ENCODE results near the gene TRIL.

Gene TRIL

DNA sequence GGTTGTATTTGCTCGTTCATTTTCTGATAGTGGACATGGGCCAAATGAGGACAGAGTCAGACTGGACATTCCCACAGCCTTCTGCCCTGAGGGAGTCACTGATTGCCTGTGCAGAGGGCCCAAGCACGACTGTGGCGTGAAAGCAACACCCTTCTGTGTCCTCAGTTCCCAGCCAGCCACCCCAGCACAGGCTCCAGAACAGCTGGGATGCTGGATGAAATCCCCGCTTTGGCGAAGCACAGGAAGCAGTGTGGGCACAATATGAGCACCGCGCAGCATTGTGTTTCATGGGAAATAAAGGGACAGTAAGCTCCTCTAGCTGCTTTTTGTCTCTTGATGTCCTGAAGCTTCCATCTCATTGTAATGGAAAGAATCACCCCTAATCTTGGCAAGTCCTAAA, 20.5 kb downstream of the TRIL start:
- no peak for DNase-seq

DNA sequence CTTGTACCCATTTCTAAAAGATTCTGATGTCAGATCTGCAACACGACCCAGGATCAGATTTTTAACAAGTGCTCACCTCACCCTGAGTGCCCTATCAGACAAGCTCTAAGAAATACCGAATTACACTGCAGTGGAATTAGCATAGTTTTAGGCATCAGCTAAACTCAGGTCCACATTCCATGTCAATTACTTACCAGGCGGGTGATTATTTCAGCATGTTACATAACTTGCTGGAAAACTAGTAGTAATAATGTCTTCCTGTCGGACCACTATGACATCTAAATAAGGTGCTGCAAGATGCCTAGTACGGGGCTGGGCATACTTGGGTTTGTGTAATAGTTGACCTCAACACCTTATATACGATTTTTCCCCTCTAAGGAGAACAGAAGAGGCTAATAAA, 21.0 kb downstream of the TRIL start:
- no peak for DNase-seq

DNA sequence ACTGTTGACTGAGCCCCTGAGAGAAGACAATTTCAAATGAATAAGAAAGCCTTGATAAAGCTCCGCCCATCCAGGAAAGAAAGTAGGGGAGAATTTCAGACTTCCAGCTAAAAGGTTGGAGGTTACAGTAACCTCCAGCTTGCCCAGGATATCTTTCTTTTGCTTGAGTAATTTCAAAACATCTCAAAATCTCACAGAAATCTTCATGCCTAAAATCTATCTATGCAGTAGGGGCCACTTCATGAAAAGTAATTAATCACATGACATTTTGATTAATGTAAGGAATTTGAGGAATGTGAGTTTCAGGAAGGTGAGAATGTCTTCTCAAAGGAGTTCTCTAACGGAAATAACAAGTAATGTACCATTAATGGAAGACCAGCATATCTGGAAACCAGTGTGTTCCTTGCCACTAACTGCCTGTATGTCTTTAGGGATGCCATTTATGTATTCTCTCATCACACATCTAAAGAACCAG, 24.2 kb downstream of the TRIL start:
- DNase-seq, result no peak

DNA sequence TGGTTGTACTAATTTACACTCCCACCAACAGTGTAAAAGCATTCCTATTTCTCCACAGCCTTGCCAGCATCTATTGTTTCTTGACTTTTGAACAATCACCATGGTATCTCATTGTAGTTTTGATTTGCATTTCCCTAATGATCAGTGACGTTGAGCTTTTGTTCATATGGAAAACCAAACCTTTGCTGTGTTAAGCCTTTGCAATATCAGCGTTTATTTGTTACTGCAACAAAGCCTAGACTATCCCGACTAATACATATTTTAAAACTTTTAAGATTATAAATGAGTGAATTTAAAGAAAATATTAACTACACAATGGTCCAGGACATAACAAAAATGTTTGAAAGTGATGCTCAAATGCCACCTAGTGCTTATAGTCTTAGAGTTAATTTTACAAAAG, 26.6 kb downstream of the TRIL start:
- no peak for DNase-seq

DNA sequence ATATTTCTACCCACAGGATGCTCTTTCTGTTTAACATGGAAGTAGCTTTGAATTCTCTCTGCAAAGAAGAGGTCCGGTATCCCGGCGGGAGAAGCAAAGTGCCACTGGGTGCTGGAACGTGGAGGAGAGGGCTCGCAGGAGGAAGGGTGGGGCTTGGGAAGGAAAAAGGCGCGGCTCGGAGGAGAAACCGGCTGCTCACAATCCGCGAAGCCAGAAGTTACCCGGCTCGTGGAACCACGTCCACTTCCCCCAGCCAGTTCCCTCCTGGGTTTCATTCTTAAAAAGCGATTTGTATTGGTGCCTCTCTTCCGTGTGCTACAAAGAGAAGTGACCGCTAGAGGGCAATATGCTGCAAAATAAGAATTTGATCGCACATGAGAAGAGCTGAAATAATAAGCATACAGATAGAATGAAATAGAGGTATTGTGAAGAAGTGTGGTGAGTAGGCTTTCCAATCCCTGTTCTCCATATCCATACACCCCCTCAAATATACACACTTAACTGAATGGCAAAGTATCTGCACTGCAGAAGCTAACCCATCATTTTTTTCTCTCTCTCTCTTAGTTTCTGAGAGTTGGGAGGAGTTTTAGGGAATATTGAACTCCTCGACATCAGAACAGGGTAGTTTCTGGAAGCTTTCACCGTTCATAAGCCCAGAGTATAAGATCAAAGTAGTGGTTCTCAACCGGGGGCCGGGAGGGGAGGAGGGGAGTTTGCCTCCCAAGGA, 31.1 kb downstream of the TRIL start:
- DNase-seq, result peak; percentile 76

DNA sequence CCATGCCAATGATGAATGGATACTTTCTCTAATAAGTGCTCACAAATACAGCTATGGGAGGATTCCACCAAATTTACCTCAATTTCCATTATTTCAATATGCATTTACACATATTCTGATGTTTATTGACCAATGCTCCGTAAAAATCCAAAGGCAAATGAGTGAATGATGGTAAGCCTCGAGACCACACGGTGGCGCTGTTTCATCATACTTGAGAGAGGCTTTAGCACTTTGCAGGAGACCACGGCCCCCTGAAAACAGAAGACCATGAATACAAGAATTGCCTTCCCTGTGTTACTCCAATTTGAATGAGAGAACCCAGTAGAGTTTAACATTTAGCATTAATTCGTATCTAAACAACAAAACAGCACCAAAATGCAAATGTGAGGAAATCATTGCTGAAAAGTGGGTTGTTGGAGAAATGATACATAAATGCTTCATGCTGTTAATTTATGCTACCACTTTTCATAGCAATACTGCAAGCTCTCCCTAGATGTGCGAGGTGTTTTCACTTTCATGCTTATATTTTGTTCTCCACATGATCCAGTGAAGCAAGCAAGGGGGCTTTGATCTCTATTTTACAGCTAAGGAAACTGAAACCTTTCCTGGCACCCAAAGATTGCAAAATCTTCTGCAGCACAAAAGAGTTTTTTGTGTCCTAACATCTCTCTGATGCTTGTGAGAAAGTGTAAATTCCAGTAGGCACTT, 35.4 kb downstream of the TRIL start:
- peak; percentile 83 for DNase-seq

DNA sequence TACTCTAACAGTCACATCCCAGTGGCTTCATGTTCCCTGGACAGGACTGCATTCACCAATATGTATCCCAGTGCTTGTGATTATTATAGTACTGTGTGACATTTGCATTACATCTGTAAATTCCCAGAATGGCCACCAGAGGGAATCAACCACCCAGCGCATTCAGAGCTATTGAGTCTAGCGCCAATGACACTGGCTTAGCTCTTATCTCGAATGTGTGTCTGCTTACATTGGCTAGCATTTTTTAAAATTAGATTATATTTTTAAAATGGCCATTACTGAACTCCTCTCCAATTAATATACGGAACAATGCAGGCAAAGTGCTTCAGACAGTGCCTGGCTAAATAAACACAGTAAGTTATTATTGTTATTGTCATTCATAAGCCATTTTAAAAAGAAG, 36.3 kb downstream of the TRIL start:
- DNase-seq, result no peak

DNA sequence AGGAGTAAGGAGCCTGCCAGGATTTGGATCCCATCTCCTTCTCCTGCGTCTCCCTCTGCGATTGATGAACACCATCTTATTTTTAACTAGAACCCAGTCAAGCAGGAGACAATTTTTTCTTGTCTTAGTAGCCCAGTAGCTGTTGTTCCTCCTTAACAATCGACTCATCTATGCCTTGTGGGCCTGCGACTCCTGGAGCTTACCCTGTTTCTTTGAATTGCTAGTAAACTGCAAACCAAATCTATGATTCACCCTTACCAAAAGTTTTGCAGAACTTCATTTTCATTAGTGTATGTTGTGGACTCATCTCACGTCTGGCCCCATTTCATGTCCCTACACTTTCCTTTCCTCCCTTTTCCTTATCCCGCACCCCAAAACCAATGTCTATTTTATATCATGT, 37.7 kb downstream of the TRIL start:
- DNase-seq, result no peak

DNA sequence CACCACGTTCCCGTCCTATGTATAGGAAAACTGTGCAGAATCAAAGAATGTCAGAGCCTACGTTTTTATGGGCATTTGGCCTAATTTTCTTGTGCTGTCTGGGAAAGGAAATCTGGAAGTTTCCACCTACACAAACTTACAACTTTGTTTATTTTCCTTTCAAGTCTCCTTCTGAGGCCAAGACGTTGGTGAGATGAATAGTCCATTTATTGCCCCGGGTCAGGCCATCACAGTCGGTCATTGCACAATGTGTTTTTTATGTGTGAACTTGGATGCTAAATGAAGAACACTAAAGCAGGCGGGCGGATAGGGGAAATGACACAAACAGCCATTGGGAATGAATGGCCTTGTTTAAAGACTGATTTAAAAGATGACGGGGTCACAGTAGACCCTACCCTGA, 38.6 kb downstream of the TRIL start:
- no peak for DNase-seq

DNA sequence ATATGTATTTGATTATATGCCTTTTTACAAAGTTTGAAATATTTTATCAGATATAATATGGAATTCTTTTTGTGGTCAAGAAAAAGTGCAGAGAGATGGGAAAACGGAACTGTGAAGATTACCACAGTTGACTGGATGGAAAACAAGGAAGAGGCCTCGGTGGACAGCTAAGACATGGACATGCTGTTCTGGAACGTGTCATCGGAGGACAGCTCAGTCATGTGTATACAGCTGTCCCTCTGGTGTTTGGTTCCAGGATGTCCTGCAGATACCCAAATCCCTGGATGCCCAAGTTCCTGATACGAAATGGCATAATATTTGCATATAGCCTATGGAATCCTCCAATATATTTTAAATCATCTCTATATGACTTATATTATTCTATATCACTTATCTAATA, 49.4 kb downstream of the TRIL start:
- no peak for DNase-seq

DNA sequence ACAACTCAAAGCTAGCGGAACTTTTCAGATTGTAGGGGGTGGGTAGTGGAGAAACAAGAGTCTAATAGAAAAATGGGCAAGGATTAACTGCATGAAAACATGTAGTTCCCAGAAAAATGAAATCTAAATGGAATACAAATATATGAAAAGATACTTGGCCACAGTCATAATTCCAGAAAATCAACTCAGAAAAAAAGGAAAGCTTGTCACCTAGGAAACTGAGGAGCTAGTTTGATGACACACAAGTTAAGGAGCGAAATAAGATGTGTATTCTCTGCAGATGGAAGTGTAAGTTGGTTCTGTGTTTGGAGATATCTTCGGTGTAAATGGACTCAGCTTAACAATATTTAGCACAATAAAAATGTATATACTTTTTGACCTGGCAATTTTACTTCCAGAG, 52.7 kb downstream of the TRIL start:
- no peak for DNase-seq

DNA sequence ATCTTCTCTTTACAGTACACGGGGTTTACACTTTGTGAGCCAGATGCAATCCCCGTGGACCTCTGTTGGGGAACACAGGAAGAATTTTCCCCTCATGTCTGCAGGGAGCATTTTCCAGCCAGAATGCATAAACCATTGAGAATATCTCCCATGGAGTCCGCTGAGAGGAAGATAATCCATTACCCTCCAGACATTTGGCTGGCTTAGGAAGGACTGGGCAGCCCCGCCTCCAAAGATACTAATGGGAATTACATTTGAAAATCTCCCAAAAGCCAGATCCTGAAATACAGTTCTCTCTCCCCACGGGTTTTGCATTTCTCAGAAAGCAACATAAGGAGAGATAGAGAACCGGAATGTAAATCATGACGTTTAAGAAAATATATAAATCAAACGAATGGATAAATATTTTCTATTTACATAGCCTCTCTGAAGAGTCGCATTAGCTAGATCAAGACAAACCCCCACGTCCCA, 53.5 kb downstream of the TRIL start:
- no peak for DNase-seq

DNA sequence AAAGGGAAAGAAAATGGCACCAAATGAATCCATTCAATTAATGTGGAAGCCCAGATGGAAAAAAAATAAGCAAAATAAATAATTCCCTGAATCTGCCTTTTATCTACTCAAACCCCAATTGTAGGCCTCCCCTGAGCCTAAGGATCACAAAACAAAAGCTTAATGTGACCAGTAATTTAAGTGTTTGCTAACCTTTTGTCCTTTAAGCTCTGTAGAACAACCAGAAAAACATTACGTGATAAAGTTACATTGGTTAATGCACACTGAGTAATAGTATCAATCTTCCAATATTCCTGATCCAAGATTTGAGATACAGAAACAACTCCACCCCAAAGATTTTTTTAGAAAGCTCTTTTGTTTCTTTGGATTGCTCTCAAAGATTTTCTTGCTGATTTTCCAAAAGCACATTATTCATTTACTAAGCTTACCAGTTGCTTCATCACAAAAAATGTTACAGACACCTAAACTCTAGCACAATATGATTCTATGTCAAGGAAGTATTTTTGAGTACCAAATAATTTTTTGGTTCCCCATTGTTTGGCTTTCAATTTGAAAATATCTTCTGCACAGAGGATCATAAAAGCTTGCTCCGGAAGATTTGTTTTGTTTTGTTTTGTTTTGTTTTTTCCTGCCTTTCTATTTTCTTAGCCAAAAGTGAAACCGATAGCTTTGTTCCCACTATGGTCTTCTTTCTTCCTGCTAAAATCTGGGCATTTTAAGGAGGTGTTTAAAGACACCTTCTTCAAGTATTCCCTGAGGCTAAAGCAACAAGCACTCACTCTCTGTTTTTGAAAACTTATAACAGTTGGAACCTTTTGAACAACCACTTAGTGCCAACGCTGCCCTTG, 54.2 kb downstream of the TRIL start:
- DNase-seq, result no peak
